GM19099 (cell line): Measurements from ENCODE around the gene CYP46A1.

Experiments
- POLR2A ChIP-seq: IDR thresholded peaks from 3 replicates; pipeline ENCODE4 v1.6.1; 2011; ENCODE audit warnings: low read depth; ENCODE audit not compliant: insufficient read length; ENCODE audit errors: extremely low read depth

Gene CYP46A1

DNA sequence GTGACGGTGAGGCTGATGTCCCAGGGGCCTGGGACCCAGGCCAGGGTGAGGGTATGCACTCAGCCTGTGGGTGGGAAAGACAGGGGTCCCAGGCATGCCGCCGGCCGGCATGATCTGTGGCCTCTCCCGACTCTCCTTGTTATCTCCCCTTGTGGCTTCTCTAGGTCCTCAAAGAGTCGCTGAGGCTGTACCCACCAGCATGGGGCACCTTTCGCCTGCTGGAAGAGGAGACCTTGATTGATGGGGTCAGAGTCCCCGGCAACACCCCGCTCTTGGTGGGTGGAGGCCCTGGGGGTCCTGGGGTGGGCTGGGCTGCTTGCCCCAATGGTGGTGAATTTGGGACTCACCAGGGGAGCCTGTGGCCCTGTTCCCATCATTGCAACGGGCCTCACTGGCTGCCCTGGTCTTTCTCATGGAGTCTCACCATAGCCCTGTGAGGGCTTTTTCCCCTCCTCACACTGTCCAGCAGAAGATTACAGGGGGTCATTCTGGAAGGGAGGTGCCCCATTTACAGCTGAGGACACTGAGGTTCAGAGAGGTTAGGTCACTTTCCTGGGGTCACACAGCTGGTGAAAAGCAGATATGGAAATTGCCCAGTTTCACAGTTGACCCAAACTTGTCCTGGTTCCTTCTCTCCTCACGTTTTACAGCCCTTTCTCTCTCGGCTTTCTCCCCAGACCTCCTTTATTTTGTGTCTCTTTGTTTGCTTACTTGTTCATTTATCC lies 37.9 kb downstream of the CYP46A1 start:
- no peak for TF ChIP-seq POLR2A

DNA sequence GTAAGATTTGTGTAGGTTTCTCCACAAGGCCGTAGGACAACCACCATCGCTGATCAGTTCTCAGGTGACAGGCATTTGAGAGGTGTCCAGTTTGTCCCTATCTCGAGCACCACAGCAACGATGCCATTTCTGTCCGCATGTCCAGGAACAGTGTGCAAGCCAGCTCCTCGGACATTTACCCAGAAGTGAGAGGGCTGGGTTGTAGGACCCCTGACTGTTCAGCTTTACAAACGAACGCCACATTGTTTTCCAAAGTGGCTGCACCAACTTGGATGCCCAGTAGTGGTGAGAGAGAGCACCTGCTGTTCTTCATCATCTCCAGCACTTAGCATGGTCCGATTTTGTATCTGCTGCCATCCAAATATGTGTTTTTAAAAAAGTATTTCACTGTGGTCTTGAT lies 38.6 kb downstream of the CYP46A1 start:
- no peak for TF ChIP-seq POLR2A

- TF ChIP-seq POLR2A, result no peak
These were observed 40.2 kb downstream of the CYP46A1 start for GRCh38 chr14:99724196-99724891.

DNA sequence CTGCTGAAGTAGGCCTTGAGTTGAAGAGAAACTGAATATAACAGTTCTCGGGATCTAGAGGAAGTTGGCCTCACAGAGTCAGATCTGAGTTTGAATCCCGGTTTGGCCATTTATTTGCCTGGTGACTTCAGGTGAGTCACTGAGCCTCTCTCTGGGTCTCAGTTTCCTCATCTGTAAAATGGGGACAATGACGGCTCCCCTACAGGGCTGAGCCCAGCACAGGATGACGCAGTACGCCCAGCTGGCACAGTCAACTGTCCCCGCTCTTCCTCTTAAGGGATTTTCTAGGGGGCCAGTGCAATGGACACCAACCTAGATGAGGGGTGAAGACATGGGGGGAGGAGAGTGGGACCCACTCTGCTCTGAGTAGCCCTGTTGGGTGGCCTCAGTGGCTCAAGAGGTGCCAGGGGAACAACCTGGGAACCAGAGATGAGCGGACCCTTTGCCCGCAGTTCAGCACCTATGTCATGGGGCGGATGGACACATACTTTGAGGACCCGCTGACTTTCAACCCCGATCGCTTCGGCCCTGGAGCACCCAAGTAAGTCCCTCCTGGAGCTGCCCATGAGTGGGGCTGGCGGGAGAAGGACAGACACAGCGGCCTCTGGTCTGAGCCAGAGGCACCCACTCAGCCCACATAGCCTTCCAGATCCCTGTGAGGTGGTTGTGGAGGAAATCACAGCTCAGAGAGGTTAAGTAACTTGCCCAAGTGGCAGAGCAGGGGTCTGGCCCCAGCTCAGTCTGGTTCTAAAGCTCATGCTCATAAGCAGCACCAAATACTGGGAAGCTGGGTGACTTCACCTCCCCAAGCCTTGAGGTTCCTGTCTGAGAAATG lies 41.1 kb downstream of the CYP46A1 start:
- no peak for TF ChIP-seq POLR2A

- TF ChIP-seq POLR2A, result no peak
These were observed 41.9 kb downstream of the CYP46A1 start for GRCh38 chr14:99725774-99726537.

DNA sequence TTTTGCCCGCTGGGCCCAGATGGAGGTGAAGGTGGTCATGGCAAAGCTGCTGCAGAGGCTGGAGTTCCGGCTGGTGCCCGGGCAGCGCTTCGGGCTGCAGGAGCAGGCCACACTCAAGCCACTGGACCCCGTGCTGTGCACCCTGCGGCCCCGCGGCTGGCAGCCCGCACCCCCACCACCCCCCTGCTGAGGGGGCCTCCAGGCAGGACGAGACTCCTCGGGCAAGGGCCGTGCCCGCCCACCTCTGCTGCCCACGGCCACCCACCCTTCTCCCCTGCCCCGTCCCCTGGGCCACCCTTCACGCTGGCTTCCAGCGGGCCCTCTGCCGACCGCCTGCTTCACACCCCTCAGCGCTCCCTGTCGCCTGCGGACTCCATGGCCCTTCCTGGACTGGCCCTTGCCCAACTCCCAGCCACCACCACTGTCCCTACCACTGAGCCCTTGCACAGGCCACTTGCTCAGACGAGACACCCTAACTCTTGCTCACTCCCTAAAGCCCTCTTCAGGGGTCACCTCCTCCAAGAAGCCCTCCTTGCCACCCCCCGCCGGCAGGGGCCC lies 42.5 kb downstream of the CYP46A1 start:
- TF ChIP-seq POLR2A, result no peak

DNA sequence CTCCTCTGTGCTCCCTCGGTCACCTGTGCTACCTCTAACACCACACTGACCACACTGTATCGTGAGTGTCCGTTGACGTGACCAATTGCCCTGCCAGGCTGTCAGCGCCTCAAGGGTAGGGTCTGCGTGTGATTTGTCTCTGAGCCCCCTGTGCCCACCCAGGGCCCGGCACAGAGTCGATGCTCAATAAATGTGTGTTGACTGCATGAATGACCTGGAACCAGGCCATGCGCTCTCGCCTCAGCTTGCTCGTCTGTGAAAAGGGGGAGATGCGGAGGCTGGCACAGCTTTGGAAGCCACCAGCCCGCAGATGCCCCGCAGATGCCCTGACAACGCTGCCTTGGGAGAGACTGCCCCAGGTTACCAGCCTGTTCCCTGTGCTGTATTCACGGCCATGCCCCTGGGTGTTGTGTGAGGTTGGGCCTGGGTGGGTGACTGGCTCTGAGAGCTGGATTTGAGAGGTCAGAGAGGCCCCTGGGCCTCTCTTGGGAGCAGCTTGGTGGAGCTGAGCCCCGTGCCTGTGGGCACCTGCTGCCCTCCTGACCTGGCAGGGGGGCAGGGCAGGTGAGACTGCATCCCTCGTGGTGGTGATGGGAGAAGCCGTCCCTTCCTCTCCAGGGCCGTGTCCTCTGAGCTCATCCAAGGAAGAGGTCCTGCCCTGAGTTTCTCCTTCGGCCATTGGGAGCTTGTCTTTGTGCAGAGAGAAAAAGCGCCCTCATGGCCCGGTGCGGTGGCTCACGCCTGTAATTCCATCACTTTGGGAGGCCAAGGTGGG lies 43.2 kb downstream of the CYP46A1 start:
- no peak for TF ChIP-seq POLR2A

DNA sequence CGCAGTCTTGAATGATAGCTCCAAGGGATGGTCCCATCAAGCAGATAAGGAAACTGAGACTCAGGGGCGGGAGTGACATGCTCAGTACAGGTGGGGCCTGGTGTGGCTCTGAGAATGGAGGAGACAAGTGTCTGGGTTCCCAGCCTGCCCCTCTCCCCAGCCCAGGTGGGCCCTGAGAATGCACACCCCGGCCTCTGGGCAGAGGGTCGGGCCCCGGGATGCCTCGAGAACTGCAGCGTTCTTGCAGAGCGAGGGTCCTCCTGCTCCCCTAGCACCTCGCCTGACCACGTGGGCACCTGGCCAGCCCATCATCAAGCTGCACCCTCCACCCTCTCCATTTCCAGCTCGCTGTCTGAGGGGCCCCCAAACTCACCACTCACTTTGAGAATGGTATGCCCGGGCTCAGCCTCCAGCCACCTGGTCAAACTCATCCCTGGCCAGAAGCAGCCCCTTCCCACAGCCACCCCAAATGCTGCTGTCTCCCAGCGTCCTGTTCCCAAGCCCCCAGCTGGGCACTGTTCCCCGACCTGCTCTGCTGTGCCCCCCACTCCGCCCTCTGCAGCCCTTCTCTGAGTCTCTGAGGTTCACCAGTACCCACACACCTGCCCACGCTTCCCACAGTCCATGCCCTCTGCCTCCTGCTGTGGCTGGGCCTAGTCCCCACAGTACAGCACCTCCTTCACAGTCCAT lies 44.3 kb downstream of the CYP46A1 start:
- no peak for TF ChIP-seq POLR2A

GRCh38 chr14:99728981-99729451 lies 44.9 kb downstream of the CYP46A1 start:
- no peak for TF ChIP-seq POLR2A

DNA sequence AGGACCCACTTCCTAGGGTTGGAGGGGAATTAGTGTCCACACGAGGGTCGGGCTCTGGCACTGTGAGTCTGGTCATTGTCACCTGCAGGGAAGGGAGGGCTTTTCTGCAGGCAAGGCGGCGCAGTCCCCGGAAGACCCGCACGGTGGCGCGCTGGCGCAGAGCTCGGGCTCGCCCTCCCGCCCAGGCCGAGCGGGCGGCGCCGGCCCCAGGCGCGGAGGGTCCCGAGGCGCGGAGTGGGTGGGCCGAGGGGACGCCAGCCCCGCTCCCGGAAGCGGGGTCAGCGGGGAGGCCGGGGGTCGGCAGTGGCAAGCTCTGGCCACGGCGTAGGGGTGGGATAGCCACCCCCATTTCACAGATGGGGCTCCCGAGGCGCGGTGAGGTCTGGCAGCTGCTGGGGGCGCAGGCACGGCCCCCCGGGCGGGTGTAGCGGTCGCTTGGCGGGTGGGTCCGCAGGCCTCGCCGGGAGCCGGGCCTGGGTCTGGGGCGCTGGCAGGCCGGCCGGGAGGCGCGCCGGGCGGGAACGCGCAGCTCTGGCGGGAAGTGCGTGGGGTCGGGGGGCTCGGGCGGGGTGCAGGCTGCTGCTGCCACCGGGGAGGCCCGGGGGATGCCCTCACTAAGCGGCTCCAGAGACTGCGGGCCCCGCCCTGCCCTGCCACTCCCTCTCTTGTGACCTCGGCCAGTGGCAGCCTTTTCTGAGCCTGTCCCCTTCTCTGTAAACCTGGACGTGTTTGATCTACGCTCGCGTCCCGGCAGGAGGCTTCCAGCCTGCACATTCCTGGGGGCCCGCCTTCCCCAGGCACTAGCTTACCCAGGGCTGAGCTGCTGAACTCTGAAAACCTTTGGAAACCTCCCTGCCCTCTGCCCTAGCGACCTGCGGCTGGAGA lies 46.1 kb downstream of the CYP46A1 start:
- no peak for TF ChIP-seq POLR2A

DNA sequence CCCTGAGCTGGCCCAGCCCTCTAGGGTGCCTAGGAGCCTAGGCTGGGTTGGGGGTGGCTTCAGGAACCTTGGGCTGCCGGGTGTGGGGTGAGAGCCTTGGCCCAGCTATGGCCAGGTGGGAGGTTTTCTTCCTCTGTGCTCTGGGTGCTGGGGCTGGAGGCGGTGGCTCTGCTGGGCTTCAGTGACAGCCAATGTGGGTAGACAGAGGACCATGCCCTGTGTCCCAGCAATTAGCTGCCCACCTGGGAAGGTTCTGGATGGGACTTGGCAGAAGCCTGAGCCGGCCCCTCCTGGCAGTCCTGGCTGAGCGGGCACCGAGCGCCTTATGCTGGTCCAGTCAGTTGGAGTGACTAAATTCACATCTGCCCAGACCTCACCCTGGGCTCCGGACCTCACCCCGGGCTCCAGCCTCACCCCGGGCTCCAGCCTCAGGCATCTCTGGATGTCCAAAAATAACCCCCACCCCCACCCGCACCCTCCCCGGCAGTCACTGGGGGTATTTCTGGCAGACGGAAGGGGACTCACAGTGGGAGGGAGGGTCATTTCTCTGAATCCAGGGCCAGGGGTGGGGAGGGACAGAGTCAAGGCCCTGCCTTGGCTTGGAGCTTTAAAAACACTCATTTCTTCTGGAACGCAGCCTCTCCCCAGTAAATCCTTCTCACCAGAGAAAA lies 46.9 kb downstream of the CYP46A1 start:
- no peak for TF ChIP-seq POLR2A
